ENCODE data around the gene CNTN4.

Gene CNTN4

DNA sequence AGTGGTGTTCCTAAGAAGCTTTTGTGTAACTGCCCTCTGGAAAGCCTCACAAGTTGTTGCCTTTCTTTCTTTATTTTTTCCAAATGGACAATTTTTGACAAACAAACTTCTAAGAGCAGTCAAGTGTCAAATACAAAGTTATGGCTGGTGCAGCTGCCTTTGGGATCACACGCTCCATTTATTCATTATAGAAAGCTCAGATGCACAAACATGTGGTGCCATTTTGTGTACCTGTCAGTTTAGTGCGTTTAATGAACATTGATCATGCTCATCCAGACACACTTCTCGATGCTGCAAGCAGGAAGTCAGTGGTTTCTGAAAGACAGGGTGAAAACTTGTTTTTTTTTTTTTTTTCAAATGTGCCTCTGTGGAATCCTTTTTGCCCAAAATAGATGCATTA, 324.5 kb downstream of the CNTN4 start:
- DNase-seq, result no peak

GRCh38 chr3:2441558-2441957, 342.9 kb downstream of the CNTN4 start:
- no peak for DNase-seq

DNA sequence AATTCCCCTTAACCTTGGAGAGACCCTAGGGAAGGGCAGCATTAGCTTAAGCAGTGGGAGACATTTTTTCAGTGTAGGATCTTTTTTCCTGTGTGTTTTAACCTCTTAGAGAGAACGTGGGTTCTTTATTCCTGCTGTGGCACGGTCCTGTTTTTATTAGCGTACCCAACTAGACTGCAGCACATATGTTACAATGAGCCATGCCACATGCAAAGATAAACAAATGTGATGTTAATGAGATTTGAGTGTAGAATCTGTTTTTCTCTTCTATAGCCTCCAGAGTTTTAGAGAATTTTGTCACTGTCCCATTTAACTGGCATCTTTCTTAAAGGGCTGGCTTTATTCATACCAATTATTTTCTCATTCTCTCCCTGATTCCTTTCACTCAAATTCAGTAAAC, 347.5 kb downstream of the CNTN4 start:
- DNase-seq, result no peak

DNA sequence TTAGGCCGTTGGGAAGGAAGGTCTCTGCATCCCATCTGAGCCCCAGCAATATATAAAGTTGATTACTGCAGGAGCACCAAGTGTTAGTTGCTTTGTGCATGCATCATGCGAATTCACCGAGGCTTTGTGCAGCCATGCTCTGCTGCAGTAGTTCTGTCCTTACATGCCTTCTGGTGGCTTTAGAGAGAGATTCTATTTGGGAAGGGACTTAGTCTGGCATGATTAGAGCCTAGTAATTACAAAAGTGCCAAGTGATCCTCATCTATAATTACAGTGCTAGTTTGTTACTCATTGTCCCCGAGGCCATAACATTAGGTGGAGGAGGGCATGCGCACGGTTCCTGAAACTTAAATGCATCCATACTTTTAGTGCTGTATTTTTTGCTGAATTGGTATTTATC, 353.6 kb downstream of the CNTN4 start:
- DNase-seq, result no peak

DNA sequence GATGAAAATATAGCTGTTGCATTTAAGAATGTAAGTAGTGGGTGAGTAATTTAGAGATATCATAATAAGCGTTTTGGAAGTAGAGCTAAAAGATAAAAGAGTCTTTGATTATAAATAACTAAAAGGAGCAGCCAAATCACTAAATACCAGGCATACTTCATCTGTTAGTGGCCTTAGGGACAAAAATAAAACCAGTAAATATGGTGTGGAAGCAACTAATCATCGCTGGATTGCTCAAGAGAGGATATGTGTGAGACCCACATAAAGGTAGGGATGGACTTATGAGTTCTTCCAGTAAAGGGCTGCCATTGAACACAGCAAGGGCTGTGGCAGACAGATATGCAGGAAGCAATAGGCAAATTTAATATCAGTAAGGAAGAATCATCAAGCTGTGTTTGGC, 356.2 kb downstream of the CNTN4 start:
- no peak for DNase-seq

GRCh38 chr3:2456788-2457187, 358.1 kb downstream of the CNTN4 start:
- no peak for DNase-seq

DNA sequence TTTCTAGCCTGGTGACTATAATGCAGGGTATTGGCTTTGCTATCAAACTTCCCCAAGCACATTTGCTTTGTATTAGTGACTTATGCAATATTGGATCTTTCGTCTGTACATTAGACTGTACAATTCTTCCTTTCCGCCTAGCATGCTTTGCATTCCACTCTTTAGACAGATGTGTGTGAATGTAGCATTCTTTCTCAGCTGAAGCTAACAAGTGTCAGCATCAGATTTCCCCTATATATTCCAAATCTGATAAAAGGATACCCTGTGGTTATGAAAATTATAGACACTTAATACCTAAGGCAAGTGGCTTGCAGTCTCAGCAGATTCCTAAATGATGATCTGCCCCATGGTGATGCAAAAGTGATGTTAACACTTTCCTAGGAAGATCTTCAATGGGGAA, 360.1 kb downstream of the CNTN4 start:
- DNase-seq, result no peak

DNA sequence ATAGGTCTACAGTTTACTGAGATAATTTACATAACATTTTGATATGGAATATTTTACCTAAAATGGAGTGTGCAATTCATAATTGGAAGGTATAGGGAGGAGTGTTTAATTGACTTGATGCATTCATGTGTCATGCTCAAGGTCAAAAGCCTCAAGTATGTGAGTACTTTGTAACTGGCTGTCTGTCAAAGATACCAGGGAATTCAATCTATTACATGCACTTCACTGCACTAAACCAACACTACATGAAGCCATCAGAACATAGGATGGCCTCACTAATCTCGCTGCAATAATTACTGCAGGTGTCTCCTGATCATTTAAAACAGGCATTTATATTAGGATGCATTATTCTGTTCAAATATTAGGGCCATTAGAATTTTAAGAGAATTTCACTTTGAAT, 367.2 kb downstream of the CNTN4 start:
- no peak for DNase-seq

- no peak for DNase-seq
Measured at GRCh38 chr3:2468816-2469215, 370.1 kb downstream of the CNTN4 start.

- no peak for DNase-seq
Measured at GRCh38 chr3:2476996-2477395, 378.3 kb downstream of the CNTN4 start.

DNA sequence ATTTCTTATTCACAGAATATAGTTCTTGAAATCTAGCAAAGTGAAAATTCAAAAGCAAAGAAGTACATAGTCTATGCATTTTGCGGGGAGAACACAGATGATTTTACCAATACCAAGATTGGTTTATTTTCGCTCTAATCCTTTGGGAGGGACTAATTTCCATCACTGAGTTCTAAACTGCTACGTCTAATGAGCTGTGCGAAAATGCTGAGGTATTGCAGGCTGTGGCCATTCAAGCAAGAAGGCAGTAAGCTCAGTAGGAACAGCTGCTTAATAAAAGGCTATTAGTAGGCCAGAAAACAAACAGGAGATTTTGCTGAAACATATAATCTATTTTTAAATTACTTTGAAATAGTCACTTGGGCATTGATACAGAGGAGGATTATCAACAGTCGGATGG, 379.0 kb downstream of the CNTN4 start:
- no peak for DNase-seq

GRCh38 chr3:2484162-2485026, 385.7 kb downstream of the CNTN4 start:
- no peak for DNase-seq

- no peak for DNase-seq
Measured at GRCh38 chr3:2485027-2485375, 386.3 kb downstream of the CNTN4 start.

DNA sequence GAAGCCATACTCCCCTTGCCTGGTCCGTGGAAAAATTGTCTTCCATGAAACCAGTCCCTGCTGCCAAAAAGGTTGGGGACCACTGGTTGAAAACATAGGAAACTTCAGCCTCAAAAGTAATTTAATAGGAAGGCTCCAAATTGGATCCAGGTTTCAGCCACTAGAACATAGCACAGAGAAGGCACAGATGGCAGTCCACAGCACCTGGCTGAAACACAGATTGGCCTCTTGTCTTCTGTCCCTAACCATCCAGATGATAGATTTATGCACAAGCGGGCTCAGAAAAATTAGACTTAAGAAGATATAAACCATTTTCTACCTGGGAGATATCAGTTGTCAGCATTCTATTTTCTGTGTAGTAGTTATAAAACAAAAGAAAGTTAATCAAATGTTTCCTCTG, 397.1 kb downstream of the CNTN4 start:
- no peak for DNase-seq

- DNase-seq, result no peak
Measured at GRCh38 chr3:2504912-2505311, 406.2 kb downstream of the CNTN4 start.

DNA sequence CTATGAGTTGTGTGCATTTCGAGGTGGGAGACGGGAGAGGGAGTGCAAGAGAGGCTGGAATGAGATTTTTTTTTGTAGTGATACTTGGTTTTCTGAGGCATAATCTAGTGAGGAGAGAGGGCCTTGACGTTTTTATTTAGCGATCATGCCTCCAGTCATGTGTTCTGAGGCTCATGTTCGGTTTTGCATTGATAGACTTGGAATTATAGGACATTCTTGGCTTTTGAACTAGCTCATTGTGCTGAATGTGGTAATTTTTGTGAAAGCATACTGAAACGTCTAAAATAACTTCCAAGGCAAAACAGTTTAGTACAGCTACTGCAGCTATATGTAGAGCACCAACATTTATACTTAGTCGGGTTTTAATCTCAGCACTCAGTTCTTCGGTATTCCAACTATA, 408.1 kb downstream of the CNTN4 start:
- no peak for DNase-seq

DNA sequence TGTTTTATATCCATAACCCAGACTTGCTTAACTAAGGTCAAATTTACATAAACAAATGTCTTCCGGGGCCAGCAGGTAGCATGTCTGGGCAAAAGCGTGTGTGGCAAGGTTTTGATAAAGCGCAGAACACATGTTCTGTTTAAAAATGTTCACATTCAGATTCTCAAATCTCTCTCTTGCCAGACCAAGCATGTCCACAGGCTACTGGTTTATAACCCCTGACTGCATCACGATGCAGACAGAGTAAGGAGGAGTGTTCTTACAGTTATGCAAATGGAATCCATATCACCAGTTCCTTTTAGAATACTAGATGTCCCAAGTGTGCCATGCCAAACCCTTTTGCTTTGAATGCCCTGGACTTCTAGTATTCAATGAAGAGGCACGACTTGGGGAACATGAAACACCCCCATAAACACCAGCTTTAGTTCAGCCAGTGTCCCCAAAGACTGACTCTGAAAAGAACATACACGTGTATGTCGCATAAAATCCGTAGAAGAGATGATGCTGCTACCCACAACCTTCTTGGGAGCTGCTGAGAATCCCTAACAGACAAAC, 412.0 kb downstream of the CNTN4 start:
- no peak for DNase-seq

DNA sequence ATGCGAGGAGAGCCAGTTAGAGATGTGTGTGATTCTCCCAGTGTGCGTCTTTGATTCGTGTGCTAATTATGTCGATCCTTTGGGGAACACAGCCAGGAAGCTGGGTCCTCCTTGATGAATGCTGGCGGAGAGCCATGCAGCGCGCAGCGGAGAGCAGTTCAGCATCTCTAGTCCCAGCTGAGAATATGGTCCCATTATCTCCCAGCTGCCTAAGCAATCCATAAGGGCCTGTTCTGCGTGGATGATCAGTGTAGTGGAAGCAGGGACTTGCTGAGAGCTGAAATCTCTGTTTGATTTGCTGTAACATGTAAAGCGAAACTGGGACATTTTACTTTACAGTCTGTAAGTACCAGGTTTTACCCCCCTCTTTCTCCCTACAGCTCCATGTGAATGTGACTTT, 412.7 kb downstream of the CNTN4 start:
- DNase-seq, result no peak

DNA sequence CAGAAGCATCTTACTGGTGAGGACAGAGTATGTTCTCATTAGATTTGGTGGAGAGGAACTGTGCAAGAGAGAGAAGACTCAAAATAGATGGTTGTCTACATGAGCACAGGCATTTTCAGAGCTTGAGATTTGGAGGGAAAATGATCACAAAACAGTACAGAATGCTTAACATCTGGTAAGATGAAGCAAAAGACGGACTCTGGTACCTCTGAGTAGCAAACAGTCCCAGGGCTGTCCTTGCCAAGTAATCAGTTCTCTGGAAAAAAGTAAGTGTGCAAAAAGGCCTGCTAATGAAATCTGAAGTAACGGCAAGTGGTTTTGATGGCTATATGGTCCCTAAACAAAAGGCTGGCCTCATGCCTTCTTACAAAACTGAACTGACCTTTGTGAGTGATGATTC, 414.2 kb downstream of the CNTN4 start:
- DNase-seq, result no peak

DNA sequence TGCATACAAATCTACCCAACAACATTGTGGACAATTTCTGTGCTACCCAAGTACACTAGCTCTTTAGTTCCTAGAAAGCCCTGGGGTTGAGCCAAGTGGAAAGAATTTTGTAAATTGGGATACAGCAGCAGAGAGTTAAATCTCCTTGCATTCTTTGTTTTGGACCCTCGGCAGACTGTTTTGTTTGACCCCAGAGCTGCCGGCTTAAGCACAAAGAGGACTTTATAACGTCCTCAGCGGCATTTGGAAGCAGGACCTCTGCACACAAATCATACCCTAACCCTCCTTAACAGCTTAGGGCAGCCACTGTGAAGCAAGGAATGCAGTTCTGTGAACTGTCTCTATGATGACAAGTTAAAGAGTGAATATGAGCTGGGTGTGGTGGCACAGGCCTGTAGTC, 415.3 kb downstream of the CNTN4 start:
- no peak for DNase-seq

GRCh38 chr3:2516762-2517441, 418.2 kb downstream of the CNTN4 start:
- DNase-seq, result no peak

- no peak for DNase-seq
Measured at GRCh38 chr3:2517500-2518172, 419.0 kb downstream of the CNTN4 start.

GRCh38 chr3:2523281-2523836, 424.7 kb downstream of the CNTN4 start:
- DNase-seq, result no peak

DNA sequence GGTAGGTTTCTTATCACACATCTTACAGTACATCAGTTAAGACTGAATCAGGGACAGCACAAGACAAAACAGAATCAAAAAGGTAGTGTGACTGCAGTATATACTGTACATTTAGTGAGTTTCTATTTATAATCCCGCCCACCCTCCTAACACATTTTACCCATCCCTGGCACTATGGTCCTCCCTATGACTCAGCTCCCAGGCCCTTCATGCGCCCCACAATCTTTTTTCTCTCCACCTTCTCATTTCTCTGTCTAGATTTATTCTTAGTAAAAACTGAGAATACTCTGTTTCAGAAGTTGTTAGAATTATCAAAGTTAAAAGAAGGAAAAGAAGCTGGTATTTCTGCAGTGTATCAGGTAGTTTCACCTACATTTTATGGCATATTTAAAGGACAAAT, 427.3 kb downstream of the CNTN4 start:
- no peak for DNase-seq
